ENCODE results near the gene CRELD1.

Gene CRELD1

DNA sequence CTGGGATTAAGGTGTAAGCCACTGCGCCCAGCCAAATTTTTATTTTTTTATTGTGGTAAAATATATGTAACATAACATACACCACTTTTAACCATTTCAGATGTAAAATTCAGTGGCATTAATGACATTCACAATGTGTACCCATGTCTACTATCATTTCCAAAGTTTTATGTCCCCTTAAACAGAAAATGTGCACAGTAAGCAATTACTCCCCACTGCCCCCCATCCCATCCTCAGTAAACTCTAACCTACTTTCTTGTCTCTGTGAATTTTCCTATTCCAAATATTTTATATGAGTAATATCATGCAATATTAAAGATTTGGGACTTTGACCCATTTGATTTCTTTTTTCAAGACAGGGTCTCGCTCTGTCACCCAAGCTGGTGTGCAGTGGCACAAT lies 33.2 kb downstream of the CRELD1 start:
- no peak for DNase-seq

DNA sequence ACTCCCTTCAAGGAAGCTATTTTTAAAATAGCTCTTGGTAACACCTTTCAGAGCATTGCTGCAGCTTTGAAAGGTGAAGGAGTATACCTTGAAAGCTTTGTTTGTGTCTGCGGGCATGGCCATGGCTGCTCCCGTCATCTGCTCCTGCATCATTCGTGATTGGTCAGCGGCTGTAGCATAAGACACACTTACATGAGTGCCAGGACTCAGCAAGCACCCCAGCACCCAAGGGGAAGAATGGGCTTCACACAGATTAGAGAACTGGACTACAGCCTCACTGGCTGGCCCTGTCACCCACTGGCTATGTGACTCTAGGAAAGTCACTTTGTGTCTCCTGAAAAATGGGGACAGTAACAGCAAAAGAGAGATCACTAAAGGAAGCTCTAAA lies 36.0 kb downstream of the CRELD1 start:
- no peak for DNase-seq

DNA sequence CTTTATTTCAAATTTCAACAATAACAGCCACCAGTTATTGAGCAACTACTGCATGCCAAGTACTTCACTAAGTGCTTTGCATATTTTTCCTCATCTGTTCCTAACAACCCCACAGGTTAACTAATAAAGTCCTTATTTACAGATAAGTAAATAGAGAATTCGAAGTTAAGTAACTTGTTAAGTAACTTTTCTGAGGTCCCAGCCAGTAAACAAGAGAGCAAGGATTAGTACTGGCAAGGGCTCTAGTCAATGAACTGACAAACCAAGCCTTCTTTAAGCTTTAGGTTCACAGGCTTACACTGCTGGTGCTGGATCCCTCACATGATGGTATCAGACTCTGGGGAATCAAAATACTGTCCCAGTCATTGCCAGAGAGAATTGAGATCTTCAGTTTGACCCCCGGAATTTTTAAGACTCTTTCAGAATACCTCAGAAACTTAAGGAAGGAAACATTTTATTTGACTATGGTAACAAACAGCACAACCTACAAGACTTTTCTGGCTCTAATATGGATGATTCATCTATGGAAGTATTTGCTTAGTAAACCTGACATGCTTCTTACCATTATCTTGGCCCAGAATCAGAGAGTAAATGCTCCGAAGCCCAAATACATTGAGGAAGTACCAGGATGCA lies 36.5 kb downstream of the CRELD1 start:
- no peak for DNase-seq

DNA sequence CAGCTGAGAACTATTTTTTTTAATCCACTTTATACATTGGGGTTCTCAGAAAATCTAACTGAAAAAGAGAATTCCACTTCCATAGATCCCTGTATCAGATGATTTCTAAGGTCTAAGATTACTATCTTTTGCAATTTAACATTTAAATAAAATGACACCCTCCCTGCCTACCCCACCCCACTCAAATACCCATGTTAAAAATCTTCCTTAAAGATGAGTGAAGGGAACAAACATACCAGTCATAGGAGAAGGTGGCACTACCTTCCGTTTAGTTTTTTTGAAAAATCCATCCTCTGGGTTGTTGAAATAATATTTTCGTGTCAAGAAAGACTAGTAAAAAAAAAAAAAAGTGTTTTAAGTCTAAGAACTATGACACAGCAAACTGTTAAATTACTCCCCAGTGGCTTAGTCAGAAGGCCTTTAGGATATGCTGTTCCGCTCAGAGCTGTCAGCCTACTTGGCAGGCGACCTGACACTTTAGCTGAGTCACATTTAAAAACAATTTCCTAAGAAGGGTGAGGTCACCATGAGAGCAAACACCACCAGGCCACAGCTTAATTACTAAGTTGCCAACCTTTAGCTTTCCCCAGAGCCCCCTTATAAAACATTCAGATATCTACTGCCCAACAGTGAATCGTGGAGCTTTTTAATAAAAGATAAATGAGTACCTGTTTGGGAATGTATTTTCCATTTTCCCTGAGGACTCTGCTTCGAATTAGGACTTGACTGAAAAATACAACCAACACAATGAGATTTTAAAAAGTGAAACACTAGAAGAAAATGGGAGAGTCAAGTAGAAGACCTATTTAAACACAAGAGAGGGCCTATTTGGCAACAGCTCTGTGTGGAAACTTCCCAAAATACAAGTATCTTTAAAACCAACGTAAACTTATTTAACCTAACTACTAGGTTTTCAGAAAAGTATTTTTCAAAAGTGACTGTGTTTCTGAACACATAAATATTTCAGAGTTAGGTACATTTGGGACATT lies 43.4 kb downstream of the CRELD1 start:
- no peak for DNase-seq

DNA sequence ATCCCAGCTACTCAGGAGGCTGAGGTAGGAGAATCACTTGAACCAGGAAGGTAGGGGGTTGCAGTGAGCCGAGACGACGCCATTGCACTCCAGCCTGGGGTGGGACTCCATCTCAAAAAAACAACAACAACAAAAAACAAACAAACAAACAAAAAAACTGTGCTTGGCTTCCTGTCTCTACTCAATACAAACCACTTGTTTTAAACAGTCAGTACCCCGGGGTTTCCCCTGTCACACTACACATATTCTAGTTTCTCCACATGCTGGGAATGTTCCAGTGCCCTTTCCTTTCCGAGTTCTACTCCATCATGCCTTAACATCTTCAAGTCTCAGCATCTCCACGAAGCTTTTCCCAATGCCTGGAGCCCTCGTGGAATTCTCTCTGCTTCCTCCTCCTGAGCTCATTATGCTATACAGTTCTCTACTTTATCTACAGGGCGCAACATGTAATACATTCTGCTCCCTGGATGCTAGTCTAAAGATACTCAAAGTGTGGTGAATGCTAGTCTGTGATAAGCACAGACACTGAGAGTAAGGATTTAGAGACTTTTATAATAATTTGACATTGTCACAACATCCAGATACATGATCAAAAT lies 45.2 kb downstream of the CRELD1 start:
- no peak for DNase-seq

DNA sequence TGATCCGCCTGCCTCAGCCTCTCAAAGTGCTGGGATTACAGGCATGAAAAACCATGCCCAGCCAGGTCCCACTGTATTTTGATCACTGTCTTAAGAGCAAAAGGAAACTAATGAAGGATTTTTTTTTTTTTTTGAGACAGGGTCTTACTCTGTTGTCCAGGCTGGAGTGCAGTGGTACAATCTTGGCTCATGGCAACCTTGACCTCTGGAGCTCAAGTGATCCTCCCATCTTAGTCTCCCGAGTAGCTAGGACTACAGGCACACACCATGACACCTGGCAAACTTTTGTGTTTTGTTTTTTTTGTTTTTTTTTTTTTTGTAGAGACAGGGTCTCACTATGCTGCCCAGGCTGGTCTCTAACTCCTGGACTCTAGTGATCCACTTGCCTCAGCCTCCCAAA lies 46.6 kb downstream of the CRELD1 start:
- no peak for DNase-seq

DNA sequence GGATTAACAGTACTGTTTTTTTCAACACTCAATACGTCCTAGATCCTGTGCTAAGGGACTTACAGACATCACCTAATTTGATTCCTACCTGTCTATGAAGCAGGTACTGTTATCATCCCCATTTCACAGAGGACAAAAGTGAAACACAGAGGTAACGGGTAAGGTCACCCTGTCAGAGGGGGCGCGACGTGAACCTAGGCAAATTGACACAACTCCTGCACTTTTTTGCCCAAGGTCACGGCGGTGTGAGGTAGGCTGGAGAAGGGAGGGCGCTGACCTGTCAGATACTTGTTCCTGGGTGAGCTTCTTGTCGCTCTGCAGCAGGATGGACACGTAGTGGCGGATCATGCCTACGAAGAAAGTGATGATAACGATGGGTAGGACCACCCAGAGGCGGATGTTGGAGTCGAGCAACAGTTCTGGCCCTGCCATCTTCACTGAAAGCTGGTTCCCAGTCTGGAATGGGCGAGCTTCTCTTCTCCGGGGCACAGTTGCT lies 52.6 kb downstream of the CRELD1 start:
- DNase-seq, result no peak

DNA sequence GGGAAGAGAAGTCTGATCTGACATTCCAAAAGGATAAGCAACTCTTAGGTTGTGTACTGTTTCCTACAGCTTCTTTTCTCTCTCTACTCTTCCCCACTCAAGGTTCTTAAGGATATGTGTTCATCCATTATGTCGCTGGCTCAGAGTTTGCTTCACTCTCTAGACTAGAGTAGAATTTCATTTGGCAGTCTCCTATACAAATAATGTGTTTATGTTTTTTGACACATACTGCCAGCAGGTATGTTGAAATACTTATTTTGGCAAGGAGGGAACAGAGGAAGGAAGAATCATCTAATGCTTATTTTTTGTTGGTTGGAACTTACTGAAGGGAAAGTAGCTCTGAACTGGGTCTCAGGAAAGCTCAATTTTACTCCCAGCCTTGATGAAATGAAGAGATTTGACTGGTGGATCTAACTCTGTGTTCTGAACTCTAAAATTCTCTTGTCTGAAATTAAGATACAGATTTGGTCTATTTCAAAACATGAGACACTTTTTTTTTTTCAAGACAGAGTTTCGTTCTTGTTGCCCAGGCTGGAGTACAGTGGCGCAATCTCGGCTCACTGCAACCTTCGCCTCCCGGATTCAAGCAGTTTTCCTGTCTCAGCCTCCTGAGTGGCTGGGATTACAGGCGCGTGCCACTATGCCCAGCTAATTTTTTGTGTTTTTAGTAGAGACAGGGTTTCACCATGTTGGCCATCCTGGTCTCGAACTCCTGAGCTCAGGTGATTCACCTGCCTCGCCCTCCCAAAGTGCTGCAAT lies 60.6 kb downstream of the CRELD1 start:
- no peak for DNase-seq
